ENCODE measurements around the gene LRRFIP2. TPM values are rescaled to one million over a fixed set of nuclear protein-coding genes. Genes with fewer than 3 reads are reported as not detected.
A peak's percentile ranks its signal among the peaks of the same experiment; 100 is the strongest.

The LRRFIP2 gene
- total and polyA plus RNA-seq, 4 donors = 45.7 to 74.3 (median 67.1) TPM

DNA sequence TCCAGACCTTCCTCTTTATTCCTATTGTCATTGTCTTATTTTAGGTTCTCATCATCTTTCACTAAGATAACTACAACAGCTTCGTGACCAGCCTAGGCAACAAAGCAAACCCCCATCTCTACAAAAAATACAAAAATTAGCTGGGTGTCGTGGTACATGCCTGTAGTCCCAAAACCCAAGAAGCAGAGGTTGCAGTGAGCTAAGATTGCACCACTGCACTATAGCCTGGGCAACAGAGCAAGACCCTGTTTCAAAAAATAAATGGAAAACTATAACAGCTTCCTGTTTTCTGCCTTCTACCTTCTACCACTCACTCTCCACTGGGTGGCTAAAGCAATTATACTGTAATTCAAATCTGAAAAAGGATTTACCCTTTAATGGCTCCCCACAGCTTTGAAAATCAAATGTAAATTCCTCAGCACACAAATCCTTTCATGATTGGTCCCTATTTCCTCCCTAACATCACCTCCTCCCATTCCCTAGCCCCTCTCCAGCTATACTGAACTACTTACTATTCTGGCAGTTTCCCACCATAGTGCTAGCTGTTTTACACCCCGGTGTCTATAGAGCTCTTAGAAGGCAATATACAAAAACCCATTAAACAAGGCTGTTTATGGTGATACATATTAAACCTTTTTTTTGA is 33.4 kb downstream of the LRRFIP2 start:
- Histone ChIP-seq H3K27me3 (ENCODE audit: control insufficient read depth, insufficient read depth, low read length) (no peaks in the 10 kb centered on the region), H3K36me3 (ENCODE audit: control insufficient read depth, insufficient read depth, low read length) (peaks cover 4% of the 10 kb centered on the region), H3K27ac (ENCODE audit: low read depth, low read length) (no peak overlapping the region), H3K4me3 (ENCODE audit: low read depth, low read length) (no peak overlapping the region), H3K9me3 (ENCODE audit: control insufficient read depth, insufficient read depth, low read length) (no peaks in the 10 kb centered on the region), H3K4me1 (ENCODE audit: control insufficient read depth, insufficient read depth, low read length) (no peaks in the 10 kb centered on the region)
- WGBS (ENCODE audit: insufficient coverage) = 100% methylated on average over 2 of the region's 3 CpGs
- DNase-seq (ENCODE audit: low read depth in 4 of 6, low spot score in 6 of 6) = peak in 1 of 6 donors; percentile 11

DNA sequence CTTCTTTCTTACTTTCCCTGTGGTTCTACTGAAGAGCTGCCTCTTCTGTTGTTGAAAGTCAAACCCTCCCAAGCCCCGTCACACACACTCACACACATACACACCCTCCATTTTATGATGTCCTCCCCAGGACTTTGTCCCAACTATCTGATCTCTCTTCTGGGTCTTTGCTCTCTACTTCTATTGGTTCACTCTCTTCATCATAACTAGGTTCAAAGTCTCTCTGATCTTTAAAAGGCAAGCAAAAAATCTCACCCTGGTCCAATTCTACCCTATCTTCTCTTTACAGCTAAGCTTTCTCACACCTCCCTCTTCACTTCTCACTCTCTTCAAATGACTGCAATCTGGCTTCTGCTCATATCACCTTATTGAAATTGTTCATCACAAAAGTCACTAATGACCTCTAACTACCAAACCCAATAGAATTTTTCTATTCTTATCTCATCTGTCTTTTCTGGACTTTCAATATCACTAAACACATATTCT is 34.8 kb downstream of the LRRFIP2 start:
- Histone ChIP-seq H3K27me3 (ENCODE audit: control insufficient read depth, insufficient read depth, low read length) (no peaks in the 10 kb centered on the region), H3K9me3 (ENCODE audit: control insufficient read depth, insufficient read depth, low read length) (no peaks in the 10 kb centered on the region), H3K36me3 (ENCODE audit: control insufficient read depth, insufficient read depth, low read length) (peaks cover 4% of the 10 kb centered on the region), H3K4me3 (ENCODE audit: low read depth, low read length) (no peak overlapping the region), H3K4me1 (ENCODE audit: control insufficient read depth, insufficient read depth, low read length) (no peaks in the 10 kb centered on the region), H3K27ac (ENCODE audit: low read depth, low read length) (no peak overlapping the region)
- WGBS (ENCODE audit: insufficient coverage) = 100% methylated on average over 1 of the region's 1 CpG
- peak in 1 of 6 donors; percentile 1 for DNase-seq (ENCODE audit: low read depth in 4 of 6, low spot score in 6 of 6)

DNA sequence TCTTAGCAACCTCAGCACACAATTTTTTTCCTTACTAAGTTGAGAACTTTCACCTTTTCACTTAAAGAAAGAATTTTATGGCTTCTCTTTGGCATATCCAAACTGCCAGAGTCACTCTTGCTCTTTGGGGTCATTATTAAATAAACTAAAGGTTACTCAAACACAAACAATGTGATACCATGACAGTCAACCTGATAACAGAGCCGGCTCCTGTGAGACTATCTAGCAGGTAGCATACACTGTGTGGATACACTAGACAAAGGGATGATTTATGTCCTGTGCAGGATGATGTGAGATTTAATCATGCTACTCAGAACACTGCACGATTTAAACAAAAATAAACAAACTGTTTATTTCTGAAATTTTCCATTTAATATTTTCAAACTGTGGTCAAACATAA is 35.6 kb downstream of the LRRFIP2 start:
- no peaks in the 10 kb centered on the region for H3K9me3 ChIP-seq (ENCODE audit: control insufficient read depth, insufficient read depth, low read length)
- peaks cover 4% of the 10 kb centered on the region for H3K36me3 ChIP-seq (ENCODE audit: control insufficient read depth, insufficient read depth, low read length)
- no peak for DNase-seq (ENCODE audit: low read depth in 4 of 6, low spot score in 6 of 6)
- H3K27ac ChIP-seq (ENCODE audit: low read depth, low read length) = no peak overlapping the region
- no peaks in the 10 kb centered on the region for H3K27me3 ChIP-seq (ENCODE audit: control insufficient read depth, insufficient read depth, low read length)
- WGBS (ENCODE audit: insufficient coverage) = no CpG with 5 or more reads among the region's 2 CpGs
- H3K4me1 ChIP-seq (ENCODE audit: control insufficient read depth, insufficient read depth, low read length) = no peaks in the 10 kb centered on the region
- no peak overlapping the region for H3K4me3 ChIP-seq (ENCODE audit: low read depth, low read length)

DNA sequence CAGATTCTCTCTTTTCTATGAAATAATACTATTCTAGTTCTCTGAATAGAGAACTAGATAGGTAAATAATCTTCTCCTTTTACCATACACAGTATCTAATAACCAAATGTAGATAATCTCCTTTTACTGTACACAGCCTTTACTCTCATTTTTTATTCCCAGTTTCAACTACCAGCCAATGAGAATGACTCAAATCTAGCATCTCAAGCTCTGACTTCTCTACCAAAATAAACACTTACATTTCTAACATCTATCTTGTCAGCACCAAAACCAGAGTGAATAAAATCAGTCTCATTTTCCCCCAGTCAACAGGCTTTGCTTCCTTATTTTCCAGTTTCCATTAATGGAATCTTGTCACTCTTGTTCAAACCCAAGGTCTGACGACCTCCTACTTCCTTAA is 36.9 kb downstream of the LRRFIP2 start:
- 56% methylated on average over 1 of the region's 1 CpG for WGBS (ENCODE audit: insufficient coverage)
- no peaks in the 10 kb centered on the region for H3K4me1 ChIP-seq (ENCODE audit: control insufficient read depth, insufficient read depth, low read length)
- no peak overlapping the region for H3K27ac ChIP-seq (ENCODE audit: low read depth, low read length)
- H3K27me3 ChIP-seq (ENCODE audit: control insufficient read depth, insufficient read depth, low read length) = no peaks in the 10 kb centered on the region
- no peak for DNase-seq (ENCODE audit: low read depth in 4 of 6, low spot score in 6 of 6)
- no peak overlapping the region for H3K4me3 ChIP-seq (ENCODE audit: low read depth, low read length)
- peaks cover 4% of the 10 kb centered on the region for H3K36me3 ChIP-seq (ENCODE audit: control insufficient read depth, insufficient read depth, low read length)
- H3K9me3 ChIP-seq (ENCODE audit: control insufficient read depth, insufficient read depth, low read length) = no peaks in the 10 kb centered on the region

DNA sequence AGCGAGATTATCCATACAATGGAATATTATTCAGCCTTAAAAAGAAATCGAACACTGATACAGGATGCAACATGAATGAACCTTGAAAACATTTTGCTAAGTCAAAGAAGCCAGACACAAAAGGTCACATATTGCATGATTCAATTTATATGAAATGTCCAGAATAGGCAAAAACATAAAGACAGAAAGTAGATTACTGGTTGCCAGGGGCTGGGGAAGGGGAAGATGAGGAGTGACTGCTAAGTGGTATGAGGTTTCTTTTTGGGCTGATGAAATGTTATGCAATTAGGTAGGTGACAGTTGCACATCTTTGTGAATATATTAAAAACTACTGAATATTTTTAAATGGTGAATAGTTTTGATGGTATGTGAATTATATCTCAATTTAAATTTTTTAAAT is 38.3 kb downstream of the LRRFIP2 start:
- WGBS (ENCODE audit: insufficient coverage) = 100% methylated on average over 1 of the region's 2 CpGs
- Histone ChIP-seq H3K4me3 (ENCODE audit: low read depth, low read length) (no peak overlapping the region), H3K27me3 (ENCODE audit: control insufficient read depth, insufficient read depth, low read length) (no peaks in the 10 kb centered on the region), H3K4me1 (ENCODE audit: control insufficient read depth, insufficient read depth, low read length) (no peaks in the 10 kb centered on the region), H3K9me3 (ENCODE audit: control insufficient read depth, insufficient read depth, low read length) (no peaks in the 10 kb centered on the region), H3K36me3 (ENCODE audit: control insufficient read depth, insufficient read depth, low read length) (no peaks in the 10 kb centered on the region), H3K27ac (ENCODE audit: low read depth, low read length) (no peak overlapping the region)
- DNase-seq (ENCODE audit: low read depth in 4 of 6, low spot score in 6 of 6) = no peak

DNA sequence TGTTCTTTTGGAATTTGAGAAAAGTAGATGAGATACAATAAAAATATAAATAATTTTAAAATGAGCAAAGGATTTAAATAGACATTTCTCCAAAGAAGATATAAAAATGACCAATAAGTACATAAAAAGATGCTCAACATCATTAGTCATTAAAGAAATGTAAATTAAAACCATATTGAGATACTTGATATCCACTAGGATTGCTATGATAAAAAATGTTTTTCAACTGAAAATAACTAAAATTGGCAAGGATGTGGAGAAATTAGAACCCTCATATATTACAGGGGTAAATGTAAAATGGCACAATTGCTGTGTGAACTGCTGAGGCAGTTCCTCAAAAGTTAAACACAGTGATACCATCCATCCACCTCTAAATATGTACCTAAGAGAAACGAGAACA is 38.8 kb downstream of the LRRFIP2 start:
- Histone ChIP-seq H3K4me3 (ENCODE audit: low read depth, low read length) (no peak overlapping the region), H3K9me3 (ENCODE audit: control insufficient read depth, insufficient read depth, low read length) (no peaks in the 10 kb centered on the region), H3K27ac (ENCODE audit: low read depth, low read length) (no peak overlapping the region), H3K4me1 (ENCODE audit: control insufficient read depth, insufficient read depth, low read length) (no peaks in the 10 kb centered on the region), H3K27me3 (ENCODE audit: control insufficient read depth, insufficient read depth, low read length) (no peaks in the 10 kb centered on the region), H3K36me3 (ENCODE audit: control insufficient read depth, insufficient read depth, low read length) (no peaks in the 10 kb centered on the region)
- WGBS (ENCODE audit: insufficient coverage) = 100% methylated on average over 1 of the region's 1 CpG
- DNase-seq (ENCODE audit: low read depth in 4 of 6, low spot score in 6 of 6) = no peak

DNA sequence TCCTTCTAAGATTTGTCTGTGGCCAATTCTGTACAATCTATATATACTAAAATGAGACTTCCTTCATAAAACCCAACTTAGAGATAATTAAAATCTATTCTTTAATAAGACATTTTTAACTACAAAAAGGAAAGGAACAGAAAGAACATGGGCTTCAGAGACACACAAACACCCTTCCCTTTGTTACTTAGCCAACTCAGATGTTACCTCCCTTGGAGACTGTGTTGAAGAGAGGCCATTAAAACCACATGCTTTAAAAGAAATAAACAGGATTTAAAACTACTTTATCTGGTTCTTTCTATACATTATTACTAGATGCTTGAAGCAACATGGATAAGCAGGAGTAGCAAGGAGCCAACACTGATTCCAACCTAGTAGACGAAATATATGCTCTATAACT is 42.0 kb downstream of the LRRFIP2 start:
- DNase-seq (ENCODE audit: low read depth in 4 of 6, low spot score in 6 of 6) = peak in 2 of 6 donors; percentile 26 to 70
- WGBS (ENCODE audit: insufficient coverage) = no CpG with 5 or more reads among the region's 1 CpG
- H3K27ac ChIP-seq (ENCODE audit: low read depth, low read length) = no peak overlapping the region

DNA sequence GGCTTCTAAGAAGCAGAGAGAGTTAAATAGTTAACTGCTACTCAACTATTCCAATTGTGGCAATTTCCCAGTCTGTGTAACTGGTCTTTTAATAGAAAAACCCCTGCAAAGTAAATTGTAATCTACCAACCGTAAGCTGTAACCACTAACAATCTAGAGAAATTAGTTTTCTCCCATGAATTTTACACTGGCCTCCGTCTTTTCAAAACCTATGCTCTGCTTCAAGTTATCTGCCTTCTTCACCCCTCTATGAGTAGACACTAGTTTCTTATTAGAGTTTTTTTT is 42.6 kb downstream of the LRRFIP2 start:
- H3K27me3 ChIP-seq (ENCODE audit: control insufficient read depth, insufficient read depth, low read length) = no peaks in the 10 kb centered on the region
- H3K27ac ChIP-seq (ENCODE audit: low read depth, low read length) = no peak overlapping the region
- no peaks in the 10 kb centered on the region for H3K36me3 ChIP-seq (ENCODE audit: control insufficient read depth, insufficient read depth, low read length)
- H3K9me3 ChIP-seq (ENCODE audit: control insufficient read depth, insufficient read depth, low read length) = no peaks in the 10 kb centered on the region
- H3K4me3 ChIP-seq (ENCODE audit: low read depth, low read length) = no peak overlapping the region
- H3K4me1 ChIP-seq (ENCODE audit: control insufficient read depth, insufficient read depth, low read length) = no peaks in the 10 kb centered on the region
- WGBS (ENCODE audit: insufficient coverage) = 56% methylated on average over 1 of the region's 2 CpGs
- peak in 1 of 6 donors; percentile 81 for DNase-seq (ENCODE audit: low read depth in 4 of 6, low spot score in 6 of 6)

More for the DNA sequence above, 42.0 kb downstream of the LRRFIP2 start:
- Histone ChIP-seq H3K4me3 (ENCODE audit: low read depth, low read length) (no peak overlapping the region), H3K27me3 (ENCODE audit: control insufficient read depth, insufficient read depth, low read length) (no peaks in the 10 kb centered on the region), H3K36me3 (ENCODE audit: control insufficient read depth, insufficient read depth, low read length) (no peaks in the 10 kb centered on the region), H3K4me1 (ENCODE audit: control insufficient read depth, insufficient read depth, low read length) (no peaks in the 10 kb centered on the region), H3K9me3 (ENCODE audit: control insufficient read depth, insufficient read depth, low read length) (no peaks in the 10 kb centered on the region)

DNA sequence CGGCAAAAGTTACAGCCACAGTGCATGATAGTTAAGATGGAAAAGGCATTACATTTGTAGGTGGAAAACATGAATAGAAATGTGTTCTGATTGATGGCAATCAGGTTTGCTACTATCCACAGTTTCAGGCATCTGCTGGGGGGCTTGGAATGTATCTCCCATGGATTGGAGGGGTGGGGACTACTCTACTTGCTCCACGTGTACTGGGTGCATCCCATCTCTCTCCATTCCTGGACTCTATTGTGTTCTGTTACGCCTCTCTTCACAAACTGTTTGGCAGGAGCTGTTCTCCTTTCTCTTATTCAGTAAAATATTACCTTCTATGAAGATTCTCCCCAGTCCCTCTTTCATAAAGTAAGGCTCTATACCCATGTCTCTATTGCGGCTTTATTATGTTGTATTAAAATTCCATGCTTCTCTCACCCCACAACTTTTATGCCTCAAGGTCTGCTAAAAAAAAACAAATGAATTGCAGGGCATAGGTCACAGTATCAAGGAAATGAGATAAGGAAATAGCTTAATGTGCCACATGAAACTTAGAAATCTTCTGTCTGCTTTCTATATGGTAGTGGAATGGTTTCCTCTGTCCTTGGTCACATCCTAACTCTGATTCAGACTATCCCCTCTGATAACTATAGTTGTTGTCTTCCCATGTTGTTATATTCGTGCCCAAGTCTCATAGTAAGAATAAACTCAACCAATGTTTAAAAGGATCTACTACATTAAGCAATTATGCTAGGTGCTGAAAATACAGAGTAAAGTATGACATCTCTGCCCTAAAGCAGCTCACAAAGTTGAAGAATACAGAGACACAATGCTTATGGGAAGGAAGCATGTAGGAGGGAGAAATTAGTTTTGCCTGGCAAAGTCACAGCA is 43.2 kb downstream of the LRRFIP2 start:
- WGBS (ENCODE audit: insufficient coverage) = 67% methylated on average over 2 of the region's 5 CpGs
- H3K27ac ChIP-seq (ENCODE audit: low read depth, low read length) = no peak overlapping the region
- DNase-seq (ENCODE audit: low read depth in 4 of 6, low spot score in 6 of 6) = no peak

DNA sequence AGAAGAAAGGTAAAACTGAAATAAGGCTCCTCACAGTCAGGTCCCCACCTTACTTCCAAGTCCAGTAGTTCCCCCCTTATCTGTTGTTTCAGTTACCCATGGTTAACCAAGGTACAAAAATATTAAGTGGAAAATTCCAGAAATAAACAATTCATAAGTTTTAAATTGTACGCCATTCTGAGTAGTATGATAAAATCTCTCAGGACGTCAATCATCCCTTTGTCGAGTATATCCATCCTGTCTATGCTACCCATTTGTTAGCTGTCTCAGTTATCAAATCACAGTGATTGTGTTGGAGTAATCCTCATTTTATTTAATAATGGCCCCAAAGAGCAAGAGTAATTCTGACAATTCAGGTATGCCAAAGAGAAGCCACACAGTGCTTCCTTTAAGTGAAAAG is 43.9 kb downstream of the LRRFIP2 start:
- Histone ChIP-seq H3K36me3 (ENCODE audit: control insufficient read depth, insufficient read depth, low read length) (no peaks in the 10 kb centered on the region), H3K27ac (ENCODE audit: low read depth, low read length) (no peak overlapping the region), H3K4me1 (ENCODE audit: control insufficient read depth, insufficient read depth, low read length) (no peaks in the 10 kb centered on the region), H3K4me3 (ENCODE audit: low read depth, low read length) (no peak overlapping the region), H3K27me3 (ENCODE audit: control insufficient read depth, insufficient read depth, low read length) (no peaks in the 10 kb centered on the region), H3K9me3 (ENCODE audit: control insufficient read depth, insufficient read depth, low read length) (no peaks in the 10 kb centered on the region)
- no CpG with 5 or more reads among the region's 3 CpGs for WGBS (ENCODE audit: insufficient coverage)
- DNase-seq (ENCODE audit: low read depth in 4 of 6, low spot score in 6 of 6) = no peak

More for the DNA sequence above, 43.2 kb downstream of the LRRFIP2 start:
- no peaks in the 10 kb centered on the region for H3K9me3 ChIP-seq (ENCODE audit: control insufficient read depth, insufficient read depth, low read length)
- H3K4me3 ChIP-seq (ENCODE audit: low read depth, low read length) = no peak overlapping the region
- no peaks in the 10 kb centered on the region for H3K36me3 ChIP-seq (ENCODE audit: control insufficient read depth, insufficient read depth, low read length)
- no peaks in the 10 kb centered on the region for H3K27me3 ChIP-seq (ENCODE audit: control insufficient read depth, insufficient read depth, low read length)
- H3K4me1 ChIP-seq (ENCODE audit: control insufficient read depth, insufficient read depth, low read length) = no peaks in the 10 kb centered on the region
